HG03025 (cell line): ENCODE data around the gene POLR2C.
A peak's percentile ranks its signal among the peaks of the same experiment; 100 is the strongest.
"Not testable (repeated sequence)": the region's sequence is repeated elsewhere in the genome, so short reads cannot be mapped to it uniquely, and the experiment has no call there.

Experiments
- ATAC-seq: cut with Tn5 transposase; IDR thresholded peaks from one replicate; pipeline ENCODE4 v1.9.1; 2021; ENCODE audit warnings: mild to moderate bottlenecking, moderate library complexity; ENCODE audit not compliant: unreplicated experiment, low FRiP score

POLR2C gene

GRCh38 chr16:57478396-57479204 is 16.1 kb downstream of the POLR2C start:
- ATAC-seq: no peak

GRCh38 chr16:57479205-57479975 is 16.9 kb downstream of the POLR2C start:
- no peak for ATAC-seq

- ATAC-seq: no peak
These were observed 17.7 kb downstream of the POLR2C start for GRCh38 chr16:57479976-57480753.

- no peak for ATAC-seq
These were observed 18.3 kb downstream of the POLR2C start for GRCh38 chr16:57480754-57481230.

GRCh38 chr16:57481421-57481820 is 18.9 kb downstream of the POLR2C start:
- ATAC-seq: no peak

- ATAC-seq: no peak
These were observed 20.5 kb downstream of the POLR2C start for GRCh38 chr16:57482845-57483545.

DNA sequence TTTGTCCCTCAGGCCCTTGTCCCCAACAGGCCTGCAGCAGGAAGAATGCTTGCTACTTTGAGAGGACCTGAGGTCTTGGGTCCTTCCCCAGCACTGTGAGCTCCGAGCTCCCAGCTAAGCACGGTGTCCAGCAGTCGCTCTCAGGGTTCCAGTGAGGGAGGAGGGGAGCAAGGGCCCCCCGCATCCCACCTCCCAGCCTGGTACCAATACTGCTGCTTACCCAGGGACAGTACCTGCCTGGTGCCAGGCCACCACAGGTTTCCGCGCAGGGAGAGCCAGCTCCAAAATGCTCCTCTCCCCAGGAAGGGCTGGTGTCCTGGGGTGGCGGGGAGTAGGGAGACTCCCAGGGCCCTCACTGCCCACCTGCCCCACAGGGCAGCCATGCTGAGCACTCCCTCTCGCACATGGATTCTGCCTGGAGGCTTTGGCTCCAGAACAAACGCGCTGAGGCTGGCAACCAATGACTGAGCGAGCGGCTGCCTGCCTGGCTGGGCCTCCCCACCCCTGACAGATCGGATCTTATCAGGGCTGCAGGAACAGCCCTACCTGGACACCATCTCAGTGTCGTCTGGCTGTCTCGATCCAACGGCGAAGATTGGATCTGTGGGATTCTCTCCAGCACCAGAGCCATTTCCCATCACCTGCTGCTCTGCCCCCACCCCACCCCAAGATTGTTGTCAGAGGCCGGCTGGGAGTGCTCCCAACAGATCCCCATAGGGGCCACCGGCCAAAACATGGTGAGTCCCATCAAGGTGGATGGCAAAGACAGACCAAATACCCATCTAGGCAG is 21.4 kb downstream of the POLR2C start:
- ATAC-seq: no peak

DNA sequence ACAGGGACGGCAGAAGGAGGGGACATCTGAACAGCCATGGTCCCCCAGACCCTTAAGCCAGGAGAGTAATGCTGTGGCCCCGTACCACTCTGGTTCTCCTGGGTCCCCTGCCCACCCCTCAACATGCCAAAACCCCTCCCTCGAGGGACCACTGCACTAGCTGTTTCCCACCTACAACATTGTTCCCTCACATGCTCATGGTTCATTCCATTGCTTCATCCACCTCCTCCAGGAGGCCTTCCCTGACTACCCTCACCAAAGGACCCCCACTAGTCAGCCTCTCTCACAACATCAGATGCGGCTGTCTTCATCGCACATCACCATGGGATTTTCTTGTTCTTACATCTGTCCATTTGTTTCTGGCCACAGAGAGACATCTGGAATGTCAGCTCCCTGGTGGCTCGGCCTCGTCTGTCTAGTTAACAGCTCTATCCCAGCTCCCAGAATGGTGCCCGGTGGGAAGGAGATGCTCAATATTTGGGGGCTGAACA is 22.1 kb downstream of the POLR2C start:
- ATAC-seq: no peak

- no peak for ATAC-seq
These were observed 22.8 kb downstream of the POLR2C start for GRCh38 chr16:57485091-57485915.

- peak; percentile 64 for ATAC-seq
These were observed 23.7 kb downstream of the POLR2C start, which contains the start of gene DOK4 for GRCh38 chr16:57485916-57486857. Gene DOK4, minus strand, starts transcription at chr16:57486493. Its CDS starts 6,986 bp downstream, at chr16:57479507.

- no peak for ATAC-seq
These were observed 24.7 kb downstream of the POLR2C start for GRCh38 chr16:57486858-57487834.

DNA sequence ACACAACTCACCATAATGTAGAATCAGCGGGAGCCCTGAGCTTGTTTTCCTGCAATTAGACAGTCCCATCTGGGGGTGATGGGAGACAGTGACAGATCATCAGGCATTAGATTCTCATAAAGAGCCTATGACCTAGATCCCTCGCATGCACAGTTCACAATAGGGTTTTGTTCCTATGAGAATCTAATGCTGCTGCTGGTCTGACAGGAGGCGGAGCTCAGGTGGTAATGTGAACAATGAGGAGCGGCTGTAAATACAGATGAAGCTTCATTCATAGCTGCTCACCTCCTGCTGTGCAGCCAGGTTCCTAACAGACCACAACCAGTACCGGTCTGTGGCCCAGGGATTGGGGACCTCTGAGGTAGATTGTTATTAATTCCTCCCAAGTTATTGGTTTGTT is 26.8 kb downstream of the POLR2C start:
- no peak for ATAC-seq

GRCh38 chr16:57493767-57494166 is 31.3 kb downstream of the POLR2C start:
- no peak for ATAC-seq

GRCh38 chr16:57497121-57497520 is 34.6 kb downstream of the POLR2C start:
- no peak for ATAC-seq

DNA sequence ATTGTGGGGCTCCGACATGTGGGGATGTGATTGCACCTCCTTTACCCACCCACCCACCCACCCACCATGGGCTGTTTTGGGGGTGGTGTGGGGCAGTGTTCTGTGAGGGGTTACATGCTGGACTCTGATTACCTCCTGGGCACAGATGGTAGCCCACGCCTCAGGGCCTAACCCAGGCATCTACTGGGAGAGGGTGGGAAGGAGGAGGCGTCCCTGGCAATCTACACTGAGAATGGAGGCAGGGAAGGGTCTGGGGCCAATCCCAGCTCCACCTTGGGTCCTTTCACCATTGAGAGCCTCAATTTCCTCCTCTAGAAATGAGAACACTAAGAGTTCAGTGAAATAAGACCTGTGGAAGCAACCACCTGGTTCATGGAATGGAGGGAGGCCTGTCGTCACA is 35.6 kb downstream of the POLR2C start:
- ATAC-seq: no peak

DNA sequence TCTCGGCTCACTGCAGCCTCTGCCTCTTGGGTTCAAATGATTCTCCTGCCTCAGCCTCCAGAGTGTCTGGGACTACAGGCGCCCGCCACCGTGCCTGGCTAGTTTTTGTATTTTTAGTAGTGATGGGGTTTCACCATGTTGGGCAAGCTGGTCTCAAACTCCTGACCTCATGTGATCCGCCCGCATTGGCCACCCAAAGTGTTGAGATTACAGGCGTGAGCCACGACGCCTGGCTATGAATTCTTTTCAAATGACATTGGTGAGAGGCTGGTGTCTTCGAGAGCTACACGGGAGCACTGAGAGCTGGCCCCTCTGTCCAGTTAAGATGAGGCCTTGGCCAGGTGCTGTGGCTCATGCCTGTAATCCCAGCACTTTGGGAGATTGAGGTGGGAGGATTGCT is 37.5 kb downstream of the POLR2C start:
- ATAC-seq: not testable (repeated sequence)
